ENCODE data around the gene SPATA31D4. TPM values are rescaled to one million over a fixed set of nuclear protein-coding genes. Genes with fewer than 3 reads are reported as not detected.

The SPATA31D4 gene
- polyA plus RNA-seq, 3 donors: not detected

DNA sequence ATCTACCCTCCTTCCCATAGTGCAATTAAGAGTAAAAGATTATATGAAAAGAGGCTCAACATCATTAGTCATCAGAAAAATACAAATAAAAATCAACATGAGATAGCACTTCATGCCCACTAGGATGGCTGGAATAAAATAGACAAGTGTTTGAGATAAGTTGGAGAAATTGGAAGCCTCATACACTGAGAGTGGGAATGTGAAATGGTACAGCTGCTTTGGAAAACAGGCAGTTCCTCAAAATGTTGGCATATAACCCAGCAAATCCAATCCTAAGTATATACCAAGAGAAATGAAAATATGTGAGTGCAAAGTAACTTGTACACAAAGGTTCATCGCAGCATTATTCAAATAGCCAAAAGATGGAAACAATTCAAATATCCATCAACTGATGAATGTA lies 24.9 kb downstream of the SPATA31D4 start:
- Histone ChIP-seq H3K36me3 (replicated peaks in 1 of 2; ENCODE audit: control insufficient read depth in 1 of 2, insufficient read depth in 2 of 2, low read length in 2 of 2) (no peaks in the 10 kb centered on the region), H3K27me3 (ENCODE audit: control insufficient read depth in 2 of 2, insufficient read depth in 2 of 2, low read length in 2 of 2) (no peaks in the 10 kb centered on the region), H3K4me1 (ENCODE audit: control insufficient read depth in 1 of 2, insufficient read depth in 2 of 2, low read length in 2 of 2) (no peaks in the 10 kb centered on the region), H3K27ac (ENCODE audit: low read depth in 1 of 2, low read length in 2 of 2) (no peak overlapping the region), H3K79me2 (ENCODE audit: insufficient read depth, low read length) (no peaks in the 10 kb centered on the region), H3K4me3 (replicated peaks in 1 of 3; ENCODE audit: low read depth in 2 of 3, low read length in 3 of 3) (no peak overlapping the region), H3K9ac (ENCODE audit: insufficient read depth, low read length, poor library complexity, severe bottlenecking) (no peak overlapping the region), H3K9me3 (replicated peaks in 1 of 2; ENCODE audit: control insufficient read depth in 1 of 2, insufficient read depth in 1 of 2, low read length in 2 of 2) (peaks cover 10 to 11% of the 10 kb centered on the region in 2 donors), H3K4me2 (replicated peaks; ENCODE audit: extremely low read depth, low read length, poor library complexity, severe bottlenecking) (no peak overlapping the region), H2AFZ (ENCODE audit: insufficient read depth, low read depth, low read length, poor library complexity, severe bottlenecking) (no peak overlapping the region), H4K20me1 (ENCODE audit: insufficient read depth, low read length) (no peaks in the 10 kb centered on the region)
- Mint-ChIP-seq H3K4me1 (no peaks in the 10 kb centered on the region), H3K4me3 (no peak overlapping the region), H3K27ac (no peak overlapping the region), H3K9me3 (peaks cover 13 to 42% (median 21%) of the 10 kb centered on the region in 7 donors), H3K27me3 (ENCODE audit: low read depth in 3 of 3) (peaks cover 0 to 3% (median 0%) of the 10 kb centered on the region in 3 donors), H3K36me3 (no peaks in the 10 kb centered on the region)
- WGBS (ENCODE audit: insufficient coverage): no CpG with 5 or more reads among the region's 1 CpG
- TF ChIP-seq, protein P1, sequence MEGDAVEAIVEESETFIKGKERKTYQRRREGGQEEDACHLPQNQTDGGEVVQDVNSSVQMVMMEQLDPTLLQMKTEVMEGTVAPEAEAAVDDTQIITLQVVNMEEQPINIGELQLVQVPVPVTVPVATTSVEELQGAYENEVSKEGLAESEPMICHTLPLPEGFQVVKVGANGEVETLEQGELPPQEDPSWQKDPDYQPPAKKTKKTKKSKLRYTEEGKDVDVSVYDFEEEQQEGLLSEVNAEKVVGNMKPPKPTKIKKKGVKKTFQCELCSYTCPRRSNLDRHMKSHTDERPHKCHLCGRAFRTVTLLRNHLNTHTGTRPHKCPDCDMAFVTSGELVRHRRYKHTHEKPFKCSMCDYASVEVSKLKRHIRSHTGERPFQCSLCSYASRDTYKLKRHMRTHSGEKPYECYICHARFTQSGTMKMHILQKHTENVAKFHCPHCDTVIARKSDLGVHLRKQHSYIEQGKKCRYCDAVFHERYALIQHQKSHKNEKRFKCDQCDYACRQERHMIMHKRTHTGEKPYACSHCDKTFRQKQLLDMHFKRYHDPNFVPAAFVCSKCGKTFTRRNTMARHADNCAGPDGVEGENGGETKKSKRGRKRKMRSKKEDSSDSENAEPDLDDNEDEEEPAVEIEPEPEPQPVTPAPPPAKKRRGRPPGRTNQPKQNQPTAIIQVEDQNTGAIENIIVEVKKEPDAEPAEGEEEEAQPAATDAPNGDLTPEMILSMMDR (IDR thresholded peaks at IDR 0.05): no peak
- intact Hi-C loops (cut with micrococcal nuclease): no loop called here
- DNase-seq: no peak

DNA sequence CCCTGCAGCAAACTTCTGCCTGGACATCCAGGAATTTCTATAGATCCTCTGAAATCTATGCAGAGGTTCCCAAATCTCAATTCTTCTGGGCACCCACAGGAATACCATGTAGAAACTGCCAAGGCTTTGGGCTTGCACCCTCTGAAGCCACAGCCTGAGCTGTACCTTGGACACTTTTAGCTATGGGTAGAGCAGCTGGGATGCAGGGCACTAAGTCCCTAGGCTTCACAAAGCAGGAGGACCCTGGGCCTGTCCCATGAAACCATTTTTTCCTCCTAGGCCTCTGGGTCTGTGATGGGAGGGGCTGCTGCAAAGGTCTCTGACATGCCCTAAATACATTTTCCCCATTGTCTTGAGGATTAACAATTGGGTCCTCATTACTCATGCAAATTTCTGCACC lies 27.4 kb downstream of the SPATA31D4 start:
- DNase-seq: no peak
- Histone ChIP-seq H2AFZ (ENCODE audit: insufficient read depth, low read depth, low read length, poor library complexity, severe bottlenecking) (no peak overlapping the region), H3K4me3 (replicated peaks in 1 of 3; ENCODE audit: low read depth in 2 of 3, low read length in 3 of 3) (no peak overlapping the region), H3K4me1 (ENCODE audit: control insufficient read depth in 1 of 2, insufficient read depth in 2 of 2, low read length in 2 of 2) (no peaks in the 10 kb centered on the region), H3K4me2 (replicated peaks; ENCODE audit: extremely low read depth, low read length, poor library complexity, severe bottlenecking) (no peak overlapping the region), H3K27me3 (ENCODE audit: control insufficient read depth in 2 of 2, insufficient read depth in 2 of 2, low read length in 2 of 2) (no peaks in the 10 kb centered on the region), H3K9me3 (replicated peaks in 1 of 2; ENCODE audit: control insufficient read depth in 1 of 2, insufficient read depth in 1 of 2, low read length in 2 of 2) (peaks cover 10 to 11% of the 10 kb centered on the region in 2 donors), H3K9ac (ENCODE audit: insufficient read depth, low read length, poor library complexity, severe bottlenecking) (no peak overlapping the region), H3K27ac (ENCODE audit: low read depth in 1 of 2, low read length in 2 of 2) (no peak overlapping the region), H4K20me1 (ENCODE audit: insufficient read depth, low read length) (no peaks in the 10 kb centered on the region), H3K79me2 (ENCODE audit: insufficient read depth, low read length) (no peaks in the 10 kb centered on the region), H3K36me3 (replicated peaks in 1 of 2; ENCODE audit: control insufficient read depth in 1 of 2, insufficient read depth in 2 of 2, low read length in 2 of 2) (no peaks in the 10 kb centered on the region)
- peaks cover 0 to under 1% (median 0%) of the 10 kb centered on the region in 3 donors for H3K27me3 Mint-ChIP-seq (ENCODE audit: low read depth in 3 of 3)
- intact Hi-C loops (cut with micrococcal nuclease): no loop called here
- H3K4me3 Mint-ChIP-seq: no peak overlapping the region
- H3K36me3 Mint-ChIP-seq: no peaks in the 10 kb centered on the region
- peaks cover 13 to 35% (median 20%) of the 10 kb centered on the region in 7 donors for H3K9me3 Mint-ChIP-seq
- H3K4me1 Mint-ChIP-seq: no peaks in the 10 kb centered on the region
- TF ChIP-seq, protein P1 (IDR thresholded peaks at IDR 0.05): no peak
- no peak overlapping the region for H3K27ac Mint-ChIP-seq

Measured in CD14-positive monocyte (primary cell).